NB4 (cell line): ENCODE results near the gene SQOR.

Source experiments
- DNase-seq: peaks from one replicate; pipeline ENCODE4 v3.0.0; 2010; ENCODE audit warnings: low read depth
- H3K4me3 ChIP-seq: one replicate; pipeline ENCODE4 v1.5.1; 2011; ENCODE audit warnings: mild to moderate bottlenecking, low read depth, low read length, moderate library complexity
- CTCF ChIP-seq: IDR thresholded peaks from one replicate; pipeline ENCODE4 v1.5.1; 2012; ENCODE audit warnings: low read depth, low read length
- MAX ChIP-seq: IDR thresholded peaks from 2 replicates; pipeline ENCODE4 v1.6.1; 2011; ENCODE audit warnings: low read depth, low read length
- MYC ChIP-seq: IDR thresholded peaks from 2 replicates; pipeline ENCODE4 v1.6.1; 2011; ENCODE audit warnings: low read depth, low read length
- POLR2A ChIP-seq: IDR thresholded peaks from 2 replicates; pipeline ENCODE4 v1.6.1; 2011; ENCODE audit warnings: mild to moderate bottlenecking; ENCODE audit not compliant: insufficient read length; ENCODE audit errors: extremely low read depth

The SQOR gene

DNA sequence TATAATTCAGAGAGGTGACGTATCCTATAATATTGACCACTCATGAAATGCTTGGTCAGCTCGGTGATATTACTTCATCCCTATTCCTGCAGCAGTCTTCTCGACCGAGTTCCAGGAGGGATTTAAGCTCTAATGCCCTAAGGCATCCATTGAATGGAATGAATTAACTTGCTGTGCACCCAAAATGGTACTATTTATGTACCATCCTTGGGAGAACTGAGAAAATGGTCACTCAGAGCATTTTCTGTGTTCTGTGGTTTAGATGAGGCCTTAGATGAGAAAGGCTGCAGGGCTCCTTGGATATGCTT lies 47.0 kb upstream of the SQOR start:
- H3K4me3 ChIP-seq: peak overlapping the region; percentile 92
- TF ChIP-seq POLR2A: no peak
- no peak for TF ChIP-seq CTCF
- DNase-seq: no peak

GRCh38 chr15:45588219-45588875 lies 46.5 kb upstream of the SQOR start:
- H3K4me3 ChIP-seq: peak overlapping the region; percentile 92
- peak; percentile 16 for DNase-seq
- no peak for TF ChIP-seq MYC
- no peak for TF ChIP-seq MAX
- TF ChIP-seq POLR2A: no peak
- TF ChIP-seq CTCF: no peak

DNA sequence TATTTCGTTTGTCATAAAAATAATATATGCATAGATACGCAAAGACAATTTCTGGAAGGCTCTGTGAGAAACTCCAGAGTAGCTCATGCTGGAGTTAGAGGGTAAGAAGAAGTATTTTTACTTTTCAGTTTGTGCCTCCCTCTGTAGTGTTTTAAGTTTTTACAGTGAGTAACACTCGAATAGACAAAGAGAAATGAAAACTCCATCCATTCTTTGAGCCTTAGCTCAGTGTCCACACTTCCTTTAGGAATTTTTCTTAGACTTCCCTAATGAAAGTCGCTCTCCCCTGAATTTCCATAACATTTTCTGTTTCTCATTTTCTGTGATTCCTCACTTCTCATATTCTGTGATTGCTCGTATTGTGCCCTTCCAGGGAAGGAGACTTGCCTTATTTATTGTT lies 45.6 kb upstream of the SQOR start:
- peak overlapping the region; percentile 92 for H3K4me3 ChIP-seq
- TF ChIP-seq POLR2A: no peak
- TF ChIP-seq MAX: no peak
- TF ChIP-seq CTCF: no peak
- TF ChIP-seq MYC: no peak
- DNase-seq: no peak

DNA sequence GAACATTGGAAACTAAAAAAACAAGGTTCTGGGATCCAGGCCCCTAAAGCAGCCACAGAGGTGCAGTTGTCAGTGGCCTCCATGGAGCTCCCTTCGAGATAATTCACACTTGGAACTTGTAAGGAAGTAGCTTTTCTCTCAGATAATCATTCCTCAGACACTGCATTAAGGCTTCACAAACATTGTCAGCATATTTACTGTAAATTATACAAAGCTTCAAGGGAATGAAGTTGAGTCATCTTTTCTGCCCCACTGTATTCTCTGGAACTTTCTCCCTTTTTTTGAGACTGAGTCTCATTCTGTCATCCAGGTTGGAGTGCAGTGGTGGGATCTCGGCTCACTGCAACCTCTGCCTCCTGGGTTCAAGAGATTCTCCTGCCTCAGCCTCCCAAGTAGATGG lies 40.5 kb upstream of the SQOR start:
- H3K4me3 ChIP-seq: no peak overlapping the region
- TF ChIP-seq POLR2A (no peak), CTCF (no peak), MAX (no peak), MYC (no peak)
- DNase-seq: no peak

GRCh38 chr15:45594835-45595530 lies 39.8 kb upstream of the SQOR start:
- DNase-seq: no peak
- H3K4me3 ChIP-seq: no peak overlapping the region
- TF ChIP-seq POLR2A: no peak
- TF ChIP-seq MAX: no peak
- no peak for TF ChIP-seq CTCF
- no peak for TF ChIP-seq MYC
